Measurements from ENCODE around the gene RPS6KA2.

The RPS6KA2 gene

GRCh38 chr6:166526937-166527336 is 100.1 kb downstream of the RPS6KA2 start:
- no peak for TF ChIP-seq CTCF (IDR thresholded peaks at IDR 0.05; ENCODE audit: low read length, missing control alignments)
- DNase-seq (ENCODE audit: low read depth), result no peak
- H3K4me3 ChIP-seq (replicated peaks; ENCODE audit: low read depth, low read length), result no peak overlapping the region

- TF ChIP-seq CTCF (IDR thresholded peaks at IDR 0.05; ENCODE audit: low read length, missing control alignments), result no peak
- H3K4me3 ChIP-seq (replicated peaks; ENCODE audit: low read depth, low read length), result no peak overlapping the region
- DNase-seq (ENCODE audit: low read depth), result no peak
Observed at GRCh38 chr6:166525567-166525966, 101.5 kb downstream of the RPS6KA2 start.

GRCh38 chr6:166523782-166524559 is 103.1 kb downstream of the RPS6KA2 start:
- no peak overlapping the region for H3K4me3 ChIP-seq (replicated peaks; ENCODE audit: low read depth, low read length)
- DNase-seq (ENCODE audit: low read depth), result no peak
- TF ChIP-seq CTCF (IDR thresholded peaks at IDR 0.05; ENCODE audit: low read length, missing control alignments), result no peak

GRCh38 chr6:166520905-166521834 is 105.9 kb downstream of the RPS6KA2 start:
- no peak overlapping the region for H3K4me3 ChIP-seq (replicated peaks; ENCODE audit: low read depth, low read length)
- DNase-seq (ENCODE audit: low read depth), result no peak
- TF ChIP-seq CTCF (IDR thresholded peaks at IDR 0.05; ENCODE audit: low read length, missing control alignments), result no peak

GRCh38 chr6:166516251-166516884 is 110.7 kb downstream of the RPS6KA2 start:
- no peak overlapping the region for H3K4me3 ChIP-seq (replicated peaks; ENCODE audit: low read depth, low read length)
- TF ChIP-seq CTCF (IDR thresholded peaks at IDR 0.05; ENCODE audit: low read length, missing control alignments), result no peak
- peak; percentile 38 for DNase-seq (ENCODE audit: low read depth)

GRCh38 chr6:166515072-166515810 is 111.8 kb downstream of the RPS6KA2 start:
- peak; percentile 41 for TF ChIP-seq CTCF (IDR thresholded peaks at IDR 0.05; ENCODE audit: low read length, missing control alignments)

More at GRCh38 chr6:166515072-166515810, 111.8 kb downstream of the RPS6KA2 start:
- H3K4me3 ChIP-seq (replicated peaks; ENCODE audit: low read depth, low read length), result no peak overlapping the region
- DNase-seq (ENCODE audit: low read depth), result peak; percentile 73
